ENCODE measurements around the gene AADACL2.

- no peak for TF ChIP-seq SIN3A (IDR thresholded peaks at IDR 0.05; ENCODE audit: borderline replicate concordance, insufficient read depth, low read length)
- no peak for TF ChIP-seq POLR2AphosphoS5 (IDR thresholded peaks at IDR 0.05; ENCODE audit: low read depth, low read length)
- TF ChIP-seq REST (IDR thresholded peaks at IDR 0.05; ENCODE audit: insufficient read depth in 1 of 2, low read depth in 2 of 2, low read length in 2 of 2): no peak
- no peak for TF ChIP-seq FOXP2 (optimal IDR thresholded peaks at IDR 0.05; ENCODE audit: borderline replicate concordance, extremely low read depth, extremely low read length, insufficient read depth)
Measured at GRCh38 chr3:151751161-151751560, 17.4 kb downstream of the AADACL2 start.

Data from PFSK-1 (cell line).